Suppressor macrophage treated with lipopolysaccharide for 1 hour (primary cell): ENCODE results near the gene PILRA.
A peak's percentile ranks its signal among the peaks of the same experiment; 100 is the strongest.
"Not testable (repeated sequence)": the region's sequence is repeated elsewhere in the genome, so short reads cannot be mapped to it uniquely, and the experiment has no call there.

ENCODE experiments used
- DNase-seq, 3 donors: peaks; one replicate each; pipeline ENCODE4 v3.0.0-alpha.2; 2020 to 2022

Gene PILRA

DNA sequence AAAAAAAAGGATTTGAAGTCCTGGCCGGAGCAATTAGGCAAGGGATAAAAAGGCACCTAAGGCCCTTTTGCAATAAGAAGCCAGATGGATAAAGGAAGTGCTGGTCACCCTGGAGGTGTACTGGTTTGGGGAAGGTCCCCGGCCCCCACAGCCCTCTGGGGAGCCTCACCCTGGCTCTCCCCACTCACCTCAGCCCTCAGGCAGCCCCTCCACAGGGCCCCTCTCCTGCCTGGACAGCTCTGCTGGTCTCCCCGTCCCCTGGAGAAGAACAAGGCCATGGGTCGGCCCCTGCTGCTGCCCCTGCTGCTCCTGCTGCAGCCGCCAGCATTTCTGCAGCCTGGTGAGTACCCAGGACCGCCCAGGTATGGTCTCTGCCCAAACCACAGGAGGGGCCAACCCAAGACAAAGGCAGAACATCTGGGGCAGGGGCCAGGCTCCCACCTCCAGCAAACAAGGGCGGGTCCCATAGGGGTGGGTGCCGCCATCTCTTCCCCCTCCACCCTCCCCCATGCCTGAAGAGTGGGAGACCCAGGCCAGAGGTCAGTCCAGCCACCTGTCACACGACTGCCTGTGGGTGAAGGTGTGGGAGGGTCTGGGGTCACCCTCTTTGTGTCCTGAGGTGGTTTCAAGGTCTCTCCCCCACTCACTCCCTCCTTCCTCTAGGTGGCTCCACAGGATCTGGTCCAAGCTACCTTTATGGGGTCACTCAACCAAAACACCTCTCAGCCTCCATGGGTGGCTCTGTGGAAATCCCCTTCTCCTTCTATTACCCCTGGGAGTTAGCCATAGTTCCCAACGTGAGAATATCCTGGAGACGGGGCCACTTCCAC, 15.0 kb upstream of the PILRA start, which contains the start of gene PILRB:
PILRB (plus strand) TSS at position 91 of the 830 bp plus-strand sequence; CDS start at position 277, 186 bp downstream.
- no peak for DNase-seq

DNA sequence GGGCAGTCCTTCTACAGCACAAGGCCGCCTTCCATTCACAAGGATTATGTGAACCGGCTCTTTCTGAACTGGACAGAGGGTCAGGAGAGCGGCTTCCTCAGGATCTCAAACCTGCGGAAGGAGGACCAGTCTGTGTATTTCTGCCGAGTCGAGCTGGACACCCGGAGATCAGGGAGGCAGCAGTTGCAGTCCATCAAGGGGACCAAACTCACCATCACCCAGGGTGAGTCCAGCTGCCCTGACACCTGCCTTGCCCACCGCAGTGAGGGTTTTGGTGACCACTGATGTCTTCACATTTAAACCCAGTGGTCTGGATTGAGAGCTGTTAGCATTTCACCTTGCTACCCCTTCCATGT, 14.5 kb upstream of the PILRA start:
- no peak for DNase-seq

DNA sequence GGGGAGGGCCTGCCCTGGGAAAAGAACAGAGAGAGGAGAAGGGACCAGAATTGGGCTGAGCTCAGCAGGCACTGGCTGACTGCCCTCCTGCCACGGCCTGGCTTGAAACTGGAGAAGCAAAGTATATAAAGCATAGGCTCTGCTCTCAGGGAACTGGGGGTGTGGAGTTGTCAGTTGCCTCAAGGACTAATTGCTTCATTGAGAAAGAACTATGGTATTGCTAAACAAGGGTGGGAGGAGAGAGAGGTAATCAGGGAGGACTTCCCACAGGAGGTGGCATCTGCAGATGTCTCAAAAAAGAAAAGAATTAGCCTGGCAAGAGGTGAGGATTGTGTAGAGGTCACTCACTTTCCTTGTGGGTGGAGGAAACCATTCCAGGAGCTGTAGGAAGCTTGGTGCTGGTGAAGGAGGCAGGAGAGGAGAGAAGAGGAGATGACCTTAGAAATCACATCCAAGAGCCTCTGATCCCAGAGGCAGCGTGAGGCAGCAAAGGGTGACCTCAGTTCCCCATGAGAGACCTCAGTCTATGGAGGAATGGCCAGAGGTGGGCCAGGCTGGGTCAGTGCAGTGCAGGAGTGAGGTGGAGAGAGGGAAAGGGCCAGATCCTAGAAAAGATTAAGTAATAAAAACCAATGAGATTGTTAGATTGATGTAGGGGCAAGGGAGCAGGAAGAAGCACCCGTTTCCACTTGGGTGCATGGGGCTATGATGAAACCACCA, 13.0 kb upstream of the PILRA start:
- DNase-seq: peak; percentile 61 to 72 (median 69)

DNA sequence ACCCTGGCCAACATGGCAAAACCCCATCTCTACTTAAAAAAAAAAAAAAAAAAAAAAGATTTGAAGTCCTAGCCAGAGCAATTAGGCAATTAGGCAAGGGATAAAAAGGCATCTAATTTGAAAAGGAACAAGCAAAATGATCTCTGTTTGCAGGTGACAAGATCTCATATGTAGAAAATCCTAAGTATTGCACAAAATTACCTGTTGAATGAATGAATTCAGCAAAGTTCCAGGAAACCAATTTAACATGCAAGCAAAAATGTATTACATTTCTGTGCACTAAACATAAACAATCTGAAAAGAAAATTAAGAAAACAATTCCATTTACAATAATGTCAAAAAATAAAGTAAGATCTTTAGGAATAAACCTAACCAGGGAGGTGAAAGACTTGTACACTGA, 10.2 kb upstream of the PILRA start:
- DNase-seq: no peak

DNA sequence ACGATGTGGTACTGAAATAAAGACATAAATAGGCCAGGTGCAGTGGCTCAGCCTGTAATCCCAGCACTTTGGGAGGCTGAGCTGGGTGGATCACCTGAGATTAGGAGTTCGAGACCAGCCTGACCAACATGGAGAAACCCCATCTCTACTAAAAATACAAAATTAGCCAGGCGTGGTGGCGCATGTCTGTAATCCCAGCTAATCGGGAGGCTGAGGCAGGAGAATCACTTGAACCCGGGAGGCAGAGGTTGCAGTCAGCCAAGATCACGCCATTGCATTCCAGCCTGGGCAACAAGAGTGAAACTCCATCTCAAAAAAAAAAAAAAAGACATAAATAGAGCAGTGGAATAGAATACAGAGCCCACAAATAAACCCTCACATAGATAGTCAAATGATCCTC, 9.5 kb upstream of the PILRA start:
- not testable (repeated sequence) for DNase-seq

DNA sequence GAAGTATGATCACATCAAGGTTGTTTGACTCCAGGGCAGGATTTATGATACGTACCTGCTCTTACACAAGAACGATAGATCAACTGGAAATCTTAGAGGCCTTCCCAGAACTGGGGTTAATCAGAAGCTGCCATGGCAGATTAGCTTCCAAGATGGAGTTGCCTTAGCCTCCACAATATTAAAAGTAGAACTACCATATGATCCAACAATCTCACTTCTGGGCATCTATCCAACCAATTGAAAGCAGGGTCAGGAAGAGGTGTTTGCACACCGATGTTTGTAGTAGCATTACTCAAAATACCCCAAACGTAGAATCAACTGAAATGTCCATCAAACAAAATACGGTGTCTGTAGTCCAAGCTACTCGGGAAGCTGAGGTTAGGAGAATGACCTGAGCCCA, 8.8 kb upstream of the PILRA start:
- peak in 1 of 3 donors; percentile 18 for DNase-seq

DNA sequence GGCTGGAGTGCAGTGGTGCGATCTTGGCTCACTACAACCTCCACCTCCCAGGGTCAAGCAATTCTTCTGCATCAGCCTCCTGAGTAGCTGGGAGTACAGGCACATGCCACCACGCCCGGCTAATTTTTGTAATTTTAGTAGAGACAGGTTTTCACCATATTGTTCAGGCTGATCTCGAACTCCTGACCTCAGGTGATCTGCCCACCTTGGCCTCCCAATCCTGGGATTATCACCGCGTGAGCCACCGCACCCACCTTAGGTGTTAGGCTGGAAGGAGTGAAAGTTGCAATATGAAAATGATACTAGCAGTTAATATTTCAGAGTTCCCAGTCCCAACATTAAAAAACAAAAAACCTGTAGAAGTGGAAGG, 7.3 kb upstream of the PILRA start:
- not testable (repeated sequence) for DNase-seq

DNA sequence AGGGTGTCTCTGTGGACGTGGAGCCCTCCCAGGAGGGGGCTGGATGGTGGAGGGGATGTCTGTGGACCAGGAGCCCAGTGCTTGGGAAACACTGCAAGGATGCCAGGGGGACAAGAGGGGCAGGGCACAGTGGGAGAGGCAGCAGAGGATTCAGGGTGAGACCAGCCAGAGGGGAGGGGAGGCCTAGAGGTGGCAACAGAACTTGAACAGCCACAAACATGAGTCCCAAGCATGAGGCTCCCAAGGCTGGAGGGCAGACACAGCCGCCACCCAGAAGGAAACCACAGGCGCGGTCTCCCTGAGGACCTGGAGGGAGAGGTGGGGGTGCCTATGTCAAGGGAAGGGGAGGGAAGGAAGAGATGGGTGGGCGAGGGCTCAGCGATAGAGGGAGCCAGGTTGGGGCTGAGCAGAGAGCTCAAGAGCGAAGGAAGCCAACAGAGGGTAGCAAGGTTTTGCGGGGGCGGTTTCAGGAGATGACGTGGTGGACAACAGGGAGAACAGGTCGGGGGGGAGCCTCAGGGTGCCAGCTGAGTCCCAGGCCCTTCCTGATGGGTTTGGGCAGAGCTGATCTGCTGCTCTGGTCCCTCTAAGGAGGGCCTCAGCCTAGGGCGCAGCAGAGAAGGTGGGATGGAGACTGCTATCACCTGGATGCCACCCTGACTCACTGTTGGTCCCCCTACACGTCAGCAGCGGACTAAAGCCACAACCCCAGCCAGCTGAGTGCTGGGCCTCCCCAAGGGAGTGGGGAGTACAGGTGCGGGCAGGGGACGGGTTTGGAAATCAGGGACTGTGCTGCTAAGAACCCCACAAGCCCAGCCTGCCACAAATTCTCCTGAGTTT, 6.7 kb upstream of the PILRA start:
- DNase-seq: no peak

DNA sequence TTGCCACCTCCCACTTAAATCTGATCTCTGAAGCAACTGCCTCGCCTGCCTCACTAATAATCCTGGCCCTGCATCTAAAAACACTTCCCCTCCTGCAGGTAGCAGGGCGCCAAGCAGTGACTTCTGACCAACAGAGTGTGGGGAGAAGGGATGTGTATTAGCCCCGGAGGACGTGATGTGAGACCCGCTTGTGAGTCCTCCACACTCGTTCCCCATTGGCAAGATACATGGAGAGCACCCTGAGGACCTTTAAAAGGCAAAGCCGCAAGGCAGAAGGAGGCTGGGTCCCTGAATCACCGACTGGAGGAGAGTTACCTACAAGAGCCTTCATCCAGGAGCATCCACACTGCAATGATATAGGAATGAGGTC, 6.1 kb upstream of the PILRA start:
- no peak for DNase-seq

DNA sequence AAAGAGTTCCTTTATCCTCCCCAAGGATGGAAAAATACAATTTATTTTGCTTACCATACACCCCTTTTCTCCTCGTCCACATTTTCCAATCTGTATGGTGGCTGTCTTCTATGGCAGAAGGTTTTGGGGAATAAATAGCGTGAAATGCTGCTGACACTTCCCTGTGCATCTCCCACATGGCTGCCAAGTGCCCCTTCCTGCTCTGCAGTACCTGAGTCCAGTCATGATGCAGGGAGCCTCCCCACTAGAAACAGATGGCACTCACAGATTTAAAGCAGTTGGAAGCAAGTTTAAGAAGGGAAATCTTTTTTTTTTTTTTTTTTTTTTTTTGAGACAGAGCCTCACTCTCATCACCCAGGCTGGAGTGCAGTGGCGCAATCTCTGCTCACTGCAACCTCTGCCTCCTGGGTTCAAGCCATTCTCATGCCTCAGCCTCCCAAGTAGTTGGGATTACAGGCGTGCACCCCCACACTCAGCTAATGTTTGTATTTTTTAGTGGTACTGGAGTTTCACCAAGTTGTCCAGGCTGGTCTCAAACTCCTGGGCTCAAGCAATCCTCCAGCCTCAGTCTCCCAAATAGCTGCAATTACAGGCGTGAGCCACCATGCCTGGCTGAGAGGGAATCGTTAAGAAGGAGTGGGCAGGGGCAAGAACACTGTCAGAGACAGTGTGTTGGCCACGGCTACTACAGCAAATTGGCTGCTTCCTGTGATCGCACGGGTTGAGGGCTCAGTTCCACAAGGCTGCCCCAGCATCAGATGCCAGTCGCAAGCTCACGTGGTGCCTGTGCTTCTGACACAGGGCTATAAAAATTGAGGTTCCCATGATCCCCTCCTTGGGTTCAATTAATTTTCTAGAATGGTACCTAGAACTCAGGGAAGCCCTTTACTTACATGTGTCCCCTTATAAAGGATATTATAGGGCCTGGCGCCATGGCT, 5.3 kb upstream of the PILRA start:
- peak; percentile 46 to 58 (median 57) for DNase-seq

DNA sequence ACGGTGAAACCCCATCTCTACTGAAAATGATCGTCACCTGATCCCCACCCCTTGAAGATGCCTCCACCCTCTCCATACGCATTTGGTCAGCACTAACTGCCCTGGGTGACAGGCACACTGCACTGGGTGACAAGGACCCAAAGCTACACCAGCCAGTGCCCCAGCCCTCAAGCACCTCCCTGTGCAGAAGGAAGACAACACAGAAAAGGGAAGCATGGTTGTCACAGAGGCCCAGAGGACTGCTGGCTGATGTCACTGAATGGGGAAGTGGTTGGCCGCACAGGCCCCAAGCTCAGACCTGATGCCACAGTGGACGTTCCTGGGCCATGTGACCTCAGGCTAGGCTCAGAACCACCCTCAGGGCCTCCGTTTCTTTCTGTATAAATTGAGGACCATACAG, 4.2 kb upstream of the PILRA start:
- peak; percentile 94 to 97 (median 95) for DNase-seq

DNA sequence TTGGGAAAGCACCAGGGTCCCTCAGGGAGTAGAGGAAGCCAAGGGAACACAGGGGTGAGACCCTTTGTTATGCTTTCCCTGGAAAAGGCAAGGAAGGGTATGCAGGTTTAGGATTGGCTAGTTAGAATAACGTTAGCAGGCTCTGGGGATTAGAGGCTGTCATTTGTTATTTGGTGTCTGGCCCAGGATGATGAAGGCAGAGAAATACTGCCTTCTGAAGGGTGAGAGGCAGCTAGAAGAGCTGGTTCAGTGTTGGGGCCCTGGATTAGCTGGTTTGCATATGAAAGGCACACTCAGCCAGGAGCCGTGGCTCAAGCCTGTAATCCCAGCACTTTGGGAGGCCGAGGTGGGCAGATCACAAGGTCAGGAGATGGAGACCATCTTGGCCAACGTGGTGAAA, 3.0 kb upstream of the PILRA start:
- DNase-seq: no peak

DNA sequence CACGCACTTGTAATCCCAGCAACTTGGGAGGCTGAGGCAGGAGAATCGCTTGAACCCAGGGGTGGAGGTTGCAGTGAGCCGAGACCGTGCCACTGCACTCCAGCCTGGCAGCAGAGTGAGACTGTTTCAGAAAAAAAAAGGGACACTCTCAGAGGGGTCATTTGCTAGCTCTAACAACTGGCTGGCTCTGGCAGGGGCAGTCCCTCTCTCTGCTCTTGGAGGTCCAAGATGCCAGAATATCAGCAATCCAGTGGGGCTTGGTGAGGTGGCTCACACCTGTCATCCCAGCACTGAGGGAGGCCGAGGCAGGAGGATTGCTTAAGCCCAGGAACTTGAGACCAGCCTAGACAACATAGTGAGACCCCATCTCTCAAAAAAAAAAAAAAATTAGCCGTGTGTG, 2.5 kb upstream of the PILRA start:
- no peak for DNase-seq

DNA sequence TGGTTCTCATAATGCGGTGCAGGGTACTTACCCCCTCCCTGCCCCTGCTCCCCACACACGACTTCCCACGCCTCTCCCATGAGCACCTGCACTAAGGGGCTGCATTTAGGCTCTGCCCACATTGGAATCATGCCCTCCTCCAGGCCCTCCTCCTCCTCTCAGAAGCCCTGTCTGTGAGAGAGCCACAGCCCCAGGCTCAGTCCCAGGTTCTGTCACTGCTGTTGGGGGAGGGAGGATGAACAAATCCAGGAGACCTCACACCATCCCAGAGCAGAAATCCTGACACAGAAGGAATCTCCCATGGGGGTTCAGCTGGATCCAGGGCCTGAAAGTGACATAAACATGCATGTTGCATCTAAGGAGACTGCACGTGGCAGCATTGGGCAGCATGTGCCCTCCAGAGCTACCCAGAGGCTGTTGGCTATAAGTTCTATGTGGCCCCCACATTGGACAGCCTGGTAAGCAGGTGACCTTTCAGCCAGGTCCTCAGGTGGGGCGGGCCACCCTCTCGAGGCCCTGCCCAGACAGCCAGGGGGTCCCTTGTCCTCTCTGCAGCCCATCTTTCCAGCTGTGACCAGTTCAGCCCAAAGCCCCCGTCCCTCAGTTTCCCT, 1.6 kb upstream of the PILRA start:
- DNase-seq: peak; percentile 41 to 67 (median 48)

DNA sequence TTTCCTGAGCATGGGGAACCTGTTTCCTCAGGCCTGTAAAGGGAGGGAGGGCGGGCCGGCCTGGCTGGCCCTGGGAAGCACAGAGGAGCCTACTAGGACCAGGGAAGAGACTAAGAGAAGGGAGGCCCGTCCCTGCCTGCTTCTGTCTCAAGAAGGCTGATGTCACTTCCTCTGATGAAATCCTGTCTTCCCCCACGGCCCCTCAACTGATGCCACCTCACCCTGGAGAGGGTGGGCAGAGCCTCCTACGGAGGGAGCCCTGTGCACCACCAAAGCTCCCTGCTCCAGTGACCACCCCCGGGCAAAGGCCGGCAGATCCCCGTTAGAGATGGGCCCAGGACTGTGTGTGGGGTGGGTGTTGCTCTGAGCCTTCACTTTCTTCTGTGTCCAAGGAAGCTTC, 1.0 kb upstream of the PILRA start:
- DNase-seq: peak; percentile 95 to 96 (median 96)

DNA sequence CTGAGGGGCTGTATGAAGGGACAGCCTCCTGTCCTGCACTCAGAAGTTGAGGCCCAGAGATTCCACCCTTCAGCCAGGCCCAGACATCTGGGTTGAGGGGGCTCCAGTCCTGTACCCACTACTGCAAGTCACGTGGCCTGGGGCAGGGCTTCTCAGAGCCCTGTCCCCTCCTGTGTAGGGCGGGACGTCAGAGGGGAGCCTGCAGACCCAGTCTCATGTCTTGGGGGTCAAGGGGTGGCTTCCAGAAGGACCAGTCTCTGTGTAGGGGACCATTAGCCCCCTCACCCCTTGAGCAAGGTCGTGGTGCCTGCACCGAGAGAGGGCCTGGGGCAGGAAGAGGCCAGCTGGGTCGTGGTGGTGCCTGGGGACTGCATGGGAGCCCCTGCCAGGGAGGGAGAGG, 593 bp upstream of the PILRA start:
- peak in 1 of 3 donors; percentile 54 for DNase-seq

DNA sequence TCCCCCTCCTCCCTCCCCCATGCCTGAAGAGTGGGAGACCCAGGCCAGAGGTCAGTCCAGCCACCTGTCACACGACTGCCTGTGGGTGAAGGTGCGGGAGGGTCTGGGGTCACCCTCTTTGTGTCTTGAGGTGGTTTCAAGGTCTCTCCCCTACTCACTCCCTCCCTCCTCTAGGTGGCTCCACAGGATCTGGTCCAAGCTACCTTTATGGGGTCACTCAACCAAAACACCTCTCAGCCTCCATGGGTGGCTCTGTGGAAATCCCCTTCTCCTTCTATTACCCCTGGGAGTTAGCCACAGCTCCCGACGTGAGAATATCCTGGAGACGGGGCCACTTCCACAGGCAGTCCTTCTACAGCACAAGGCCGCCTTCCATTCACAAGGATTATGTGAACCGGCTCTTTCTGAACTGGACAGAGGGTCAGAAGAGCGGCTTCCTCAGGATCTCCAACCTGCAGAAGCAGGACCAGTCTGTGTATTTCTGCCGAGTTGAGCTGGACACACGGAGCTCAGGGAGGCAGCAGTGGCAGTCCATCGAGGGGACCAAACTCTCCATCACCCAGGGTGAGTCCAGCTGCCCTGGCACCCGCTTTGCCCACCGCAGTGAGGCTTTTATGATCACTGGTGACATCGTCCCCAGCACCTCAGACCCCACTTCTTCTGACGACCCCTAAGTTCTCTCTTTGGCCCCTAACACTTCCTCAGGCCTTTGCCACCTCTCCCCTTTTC, 747 bp downstream of the PILRA start:
- DNase-seq: not testable (repeated sequence)

DNA sequence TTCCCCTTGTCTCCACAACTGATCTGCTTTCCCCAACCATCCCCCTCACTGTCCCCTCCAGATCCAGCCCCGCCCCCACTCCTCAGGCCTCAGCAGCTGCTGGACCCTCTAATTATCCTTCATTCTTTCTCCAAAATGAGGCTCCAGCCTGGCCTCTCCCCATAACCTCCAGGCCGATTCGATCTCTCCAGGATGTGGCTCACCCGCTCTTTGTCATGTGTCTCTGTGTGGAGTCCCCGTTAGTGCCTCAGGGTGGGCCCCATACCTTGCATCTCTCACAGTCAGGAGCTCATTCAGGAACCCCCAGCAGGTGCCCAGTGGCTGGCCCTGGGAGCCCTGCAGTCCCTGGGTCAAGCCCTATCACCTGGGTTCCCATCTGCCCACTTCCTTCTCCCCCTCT, 1.3 kb downstream of the PILRA start:
- DNase-seq: no peak

DNA sequence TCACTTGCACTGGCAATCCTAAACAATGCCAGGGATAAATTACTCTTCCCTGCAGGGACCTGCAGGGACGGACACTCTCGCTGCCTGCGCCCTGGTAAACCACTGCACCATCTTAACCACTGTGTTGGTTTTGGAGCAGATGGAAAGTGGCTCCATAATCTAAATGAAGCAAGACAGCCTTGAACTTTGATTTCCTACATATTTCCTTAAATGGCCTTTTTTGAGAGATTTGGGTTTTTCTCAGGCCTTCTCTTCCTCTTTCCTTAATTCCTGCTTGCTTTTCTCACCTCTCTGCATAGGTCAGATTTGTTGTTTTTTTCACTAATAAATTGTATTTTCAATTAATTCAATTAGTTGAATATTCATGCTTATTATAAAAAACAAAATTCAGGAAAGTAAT, 2.8 kb downstream of the PILRA start:
- DNase-seq: peak in 2 of 3 donors; percentile 32 to 48

DNA sequence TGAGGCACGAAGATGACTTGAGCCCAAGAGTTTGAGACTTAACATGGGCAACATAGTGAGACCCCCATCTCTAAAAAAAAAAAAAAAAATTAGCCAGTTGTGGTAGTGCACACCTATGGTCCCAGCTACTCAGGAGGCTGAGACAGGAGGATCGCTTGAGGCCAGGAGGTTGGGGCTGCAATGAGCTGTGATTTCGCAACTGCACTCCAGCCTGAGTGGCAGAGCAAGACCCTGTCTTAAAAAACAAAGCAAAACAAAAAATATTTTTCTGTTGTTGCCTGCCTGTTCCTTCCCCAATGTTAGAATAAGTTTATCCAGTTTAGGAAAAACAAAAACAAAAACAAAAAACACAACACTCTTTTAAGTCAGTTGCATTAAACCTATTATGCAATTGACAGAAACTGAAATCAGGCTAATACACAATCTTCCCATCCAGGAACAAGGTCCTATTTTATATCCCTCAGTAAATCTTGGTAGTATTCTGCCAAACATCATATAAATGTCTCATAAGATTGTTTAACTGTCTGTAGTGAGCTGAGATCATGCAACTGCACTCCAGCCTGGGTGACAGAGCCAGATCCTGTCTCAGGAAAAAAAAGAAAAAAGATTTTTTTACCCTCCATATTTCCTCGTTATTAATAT, 4.9 kb downstream of the PILRA start:
- DNase-seq: no peak

DNA sequence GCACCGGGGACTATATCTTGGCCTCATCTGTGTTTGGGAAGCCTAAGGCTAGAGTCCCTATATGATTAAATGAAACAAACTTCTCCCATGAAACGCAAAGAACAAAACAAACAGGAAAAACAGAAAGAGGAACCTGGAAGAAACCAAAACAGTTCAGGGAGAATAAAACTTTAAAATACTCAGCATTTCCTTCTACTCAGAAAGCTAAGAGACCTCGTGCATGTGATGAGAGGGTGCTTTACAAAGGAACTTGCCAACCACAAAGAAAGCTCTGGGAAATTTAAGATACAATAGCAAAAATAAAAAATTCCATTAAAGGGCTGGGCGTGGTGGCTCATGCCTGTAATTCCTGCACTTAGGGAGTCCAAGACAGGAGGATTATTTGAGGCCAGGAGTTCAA, 6.9 kb downstream of the PILRA start:
- DNase-seq: peak; percentile 80 to 95 (median 90)
